Sciatic nerve (tissue), 2 donors: Measurements from ENCODE around the gene GRAP. TPM values are rescaled to one million over a fixed set of nuclear protein-coding genes. Genes with fewer than 3 reads are reported as not detected.
"Not testable (repeated sequence)": the region's sequence is repeated elsewhere in the genome, so short reads cannot be mapped to it uniquely, and the experiment has no call there.

Experiments
- ATAC-seq: fragments of 200-7000 bp; cut with Tn5 transposase; one replicate; pipeline ENCODE4 v1.9.1; 2020; ENCODE audit warnings: mild to moderate bottlenecking, moderate library complexity
- DNase-seq: peaks from one replicate; pipeline ENCODE4 v3.0.0-alpha.2; 2020; ENCODE audit warnings: low spot score
- intact Hi-C: fragments of 100-400 bp; cut with DNase I; formaldehyde crosslinking; loops from one replicate; pipeline ENCODE4 v1.14.2; 2022
- total RNA-seq: library from RNA; stranded (reverse); fragmentation: NEBNext Ultra II Directional; extraction: Animal tissue kit (Norgen Biotek cat#: 25700); gene quantifications from one replicate; pipeline ENCODE4 v1.2.1, GENCODE V29; 2021
- donor health status: DM: no; HTN: no; CAD: no.
- donor health status: DM: no; HTN: no; CAD: no.

The GRAP gene
- total RNA-seq: 6.2 TPM

DNA sequence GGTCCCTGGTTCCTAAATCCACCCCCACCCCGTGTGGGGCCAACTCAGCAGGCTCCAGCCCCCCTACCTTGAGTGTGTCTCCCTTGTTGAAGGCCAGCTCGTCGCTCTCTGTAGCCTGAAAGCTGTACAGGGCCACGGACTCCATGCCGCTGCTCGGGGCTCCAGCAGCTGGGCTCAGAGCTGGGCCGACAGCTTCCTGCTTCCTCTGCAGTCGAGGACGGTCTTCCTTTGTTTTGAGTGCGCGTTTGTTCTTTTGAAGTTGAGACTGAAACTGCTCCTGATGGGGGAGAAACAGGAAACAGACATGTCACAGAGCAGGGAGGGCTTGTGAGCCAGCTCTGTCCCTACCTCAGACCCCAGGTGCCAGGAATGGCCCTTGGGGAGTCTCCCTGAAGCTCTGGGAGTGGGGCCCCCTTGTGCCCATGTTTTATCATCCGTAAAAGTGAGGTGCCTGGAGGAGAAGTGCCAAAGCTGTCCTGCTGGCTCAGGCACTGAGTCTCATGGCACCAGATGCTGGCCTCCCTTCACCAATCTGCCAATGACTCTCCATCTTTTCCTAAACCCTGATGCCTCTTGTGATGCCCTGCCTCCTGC lies at the start of gene GRAP:
Gene GRAP (minus strand): TSS at position 176 of the 594 bp plus-strand sequence. CDS start 31 bp downstream, at position 145.
- DNase-seq, intact Hi-C loops: not testable (repeated sequence)
- ATAC-seq: peak; percentile 31

DNA sequence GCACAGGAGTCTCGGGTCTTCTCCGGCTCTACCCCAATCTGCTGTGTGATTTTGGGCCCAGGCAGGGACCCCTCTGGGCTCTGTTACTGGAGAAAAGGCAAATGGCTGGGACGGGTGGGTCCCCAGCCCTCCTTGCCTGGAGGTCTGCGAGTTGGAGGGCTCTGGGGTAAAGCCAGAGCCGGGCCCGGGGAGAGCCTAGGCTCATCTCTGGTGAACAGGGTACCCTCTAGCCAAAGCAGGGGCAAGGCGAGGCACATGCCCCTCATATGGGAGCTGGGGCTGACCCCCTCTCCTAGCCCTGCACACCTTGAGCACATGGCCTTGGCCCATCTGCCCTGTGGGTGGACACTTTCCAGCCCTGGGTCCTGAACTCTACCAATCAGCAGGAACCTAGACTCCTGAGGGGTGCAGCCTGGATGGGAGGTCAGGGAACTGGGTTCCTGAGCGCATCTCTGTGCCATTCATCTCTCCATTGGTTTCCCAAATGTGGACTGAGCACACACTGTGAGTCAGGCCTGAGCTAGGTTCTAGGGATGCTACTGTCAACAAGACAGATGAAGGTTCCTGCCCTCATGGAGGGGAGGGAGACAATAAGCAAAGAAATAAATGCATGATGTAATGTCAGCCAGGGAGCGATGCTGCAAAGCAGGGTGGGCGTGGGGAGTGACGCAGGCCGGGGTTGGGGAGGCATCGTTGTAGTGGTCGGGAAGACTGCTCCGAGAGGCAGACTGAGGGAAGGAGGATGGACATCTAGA lies 47.1 kb upstream of the GRAP start:
- DNase-seq: peak; percentile 32
- ATAC-seq, intact Hi-C loops: not testable (repeated sequence)

DNA sequence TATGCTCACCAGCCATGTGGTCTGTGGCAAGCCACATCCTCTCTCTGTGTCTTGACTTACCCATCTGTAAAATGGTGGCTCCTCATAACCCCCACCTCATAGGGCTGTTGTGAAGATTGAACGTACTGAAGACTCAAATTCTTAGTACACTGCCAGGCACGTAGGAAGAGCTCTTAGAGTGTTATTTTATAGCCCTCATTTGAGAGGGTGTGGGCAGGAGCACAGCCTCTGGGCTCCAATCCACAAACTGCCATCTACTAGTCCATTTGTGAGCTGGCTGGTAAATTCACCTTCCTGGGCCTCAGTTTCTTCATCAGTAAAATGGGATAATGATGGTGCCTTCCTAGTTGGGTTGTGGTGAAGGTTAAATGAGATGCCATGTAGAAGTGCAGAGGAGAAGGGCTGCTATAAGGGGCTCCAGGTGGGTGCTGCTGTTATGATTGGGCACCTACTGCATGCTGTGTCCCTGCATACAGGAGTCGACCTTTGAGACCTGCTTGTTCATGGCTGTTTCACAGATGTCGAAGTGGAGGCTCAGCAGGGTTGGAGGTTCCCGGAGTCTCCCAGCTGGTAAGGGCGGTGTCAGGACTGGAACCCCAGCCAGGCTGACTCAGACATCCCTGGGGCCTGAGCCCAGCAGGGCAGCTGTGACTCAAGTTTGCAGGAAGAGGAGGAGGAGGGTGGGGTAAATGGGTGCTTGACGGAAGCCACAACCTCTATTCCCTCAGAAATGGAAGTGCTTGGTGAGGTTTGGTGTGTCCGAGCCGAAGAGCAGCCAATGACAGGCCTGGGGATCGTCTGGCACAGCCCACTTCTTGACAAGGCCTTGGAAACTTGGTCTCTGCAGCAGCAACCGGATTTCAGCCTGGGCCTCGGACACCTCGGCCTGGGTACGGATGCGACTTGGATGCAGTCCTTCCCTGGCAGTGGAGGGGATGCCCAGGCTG lies 46.3 kb upstream of the GRAP start:
- peak; percentile 18 for ATAC-seq
- intact Hi-C loops, DNase-seq: not testable (repeated sequence)

DNA sequence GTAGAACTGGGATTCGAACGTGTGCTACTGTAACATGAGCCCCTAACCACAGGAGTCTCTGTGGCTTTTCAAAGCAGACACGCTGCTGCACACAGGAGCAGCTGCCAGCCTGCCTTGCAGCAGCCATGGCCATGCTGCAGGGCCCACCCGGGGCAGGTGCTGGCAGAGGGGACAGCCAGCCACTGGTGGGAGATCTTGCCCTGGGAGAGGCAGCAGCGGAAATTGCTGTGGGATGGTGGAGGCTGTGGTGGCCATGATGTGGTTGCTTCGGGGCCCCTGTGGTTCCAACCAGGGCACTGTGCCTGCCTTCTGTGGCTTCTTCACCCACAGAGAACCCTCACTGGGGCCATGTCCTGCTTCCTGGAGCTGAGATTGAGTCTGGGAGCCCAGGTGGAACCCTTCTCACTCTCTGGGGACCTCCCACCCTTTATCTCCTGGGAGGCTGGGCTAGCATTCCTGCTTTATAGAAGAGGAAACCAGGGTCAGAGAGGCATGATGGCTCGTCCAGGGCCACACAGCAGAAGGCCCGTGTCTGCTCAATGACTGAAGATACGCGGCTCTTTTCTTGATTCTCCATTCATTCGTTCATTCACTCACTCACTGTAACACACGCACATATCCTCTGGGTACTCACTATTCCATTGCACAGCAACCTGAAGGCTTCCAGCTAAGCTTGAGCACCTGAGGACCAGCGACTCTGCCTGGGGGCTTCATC lies 43.5 kb upstream of the GRAP start:
- ATAC-seq, DNase-seq, intact Hi-C loops: not testable (repeated sequence)

DNA sequence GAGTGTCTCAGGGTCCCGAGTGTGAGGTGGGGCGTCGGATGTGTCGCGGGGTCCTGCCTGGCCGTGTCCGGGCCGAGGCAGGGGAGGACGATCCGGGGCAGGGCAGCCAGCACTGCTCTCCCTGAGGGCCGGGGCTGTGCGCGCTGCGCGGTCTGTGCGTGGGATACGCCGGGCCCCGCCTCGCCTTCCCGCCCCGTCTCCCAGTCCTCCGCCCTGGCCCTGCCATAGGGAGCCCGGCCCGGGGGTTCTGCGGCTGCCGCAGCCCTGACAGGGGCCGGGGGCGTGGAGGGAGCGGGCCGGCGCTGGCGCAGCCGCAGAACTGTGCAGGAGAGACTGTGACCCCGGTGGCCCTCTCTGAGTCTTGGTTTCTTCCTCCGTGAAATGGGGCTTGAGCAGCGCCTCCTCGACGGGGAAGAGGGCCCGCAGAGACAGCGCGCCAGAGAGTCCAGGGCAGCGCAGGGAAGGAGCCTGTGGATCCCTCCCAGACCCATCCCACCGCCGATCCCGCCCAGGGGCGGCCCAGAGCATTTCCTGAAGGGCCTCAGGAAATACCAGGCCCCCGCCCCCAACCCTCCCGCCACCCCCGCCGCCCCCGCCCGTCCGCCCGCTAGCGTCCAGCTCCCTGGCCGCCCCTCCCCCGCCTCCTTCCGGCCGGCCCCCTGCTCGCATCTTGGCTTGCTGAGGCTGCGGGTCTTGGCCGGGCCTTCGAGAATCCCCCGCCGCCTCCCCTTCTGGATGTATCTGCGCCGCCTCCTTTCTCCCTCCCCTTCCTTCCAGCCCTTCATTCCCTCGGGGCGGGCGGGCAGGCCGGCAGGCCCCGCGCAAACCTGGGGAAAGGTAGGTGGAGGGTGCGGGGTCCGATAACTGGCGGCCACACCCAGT lies 42.3 kb upstream of the GRAP start:
- DNase-seq, intact Hi-C loops: not testable (repeated sequence)
- ATAC-seq: peak; percentile 87

DNA sequence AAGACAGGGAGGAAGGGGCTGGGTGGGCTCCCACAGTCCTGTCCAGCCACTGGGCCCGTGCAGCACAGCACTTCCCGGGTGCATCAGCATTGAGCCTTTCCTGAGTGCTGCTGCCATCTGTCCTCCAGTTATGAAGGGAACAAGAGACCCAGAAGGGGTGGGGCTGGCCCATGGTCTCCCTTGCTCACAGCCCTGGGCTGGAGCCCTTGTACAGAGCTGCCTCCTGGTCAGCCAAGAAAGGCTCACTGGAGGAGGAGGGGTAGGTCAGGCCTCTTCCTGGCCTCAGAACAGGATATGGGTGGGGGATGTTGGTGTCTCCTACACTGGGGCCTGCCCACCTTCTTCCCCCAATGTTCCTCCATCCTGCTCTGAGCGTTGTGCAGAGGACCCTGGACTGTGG lies 30.6 kb upstream of the GRAP start:
- intact Hi-C loops, ATAC-seq, DNase-seq: not testable (repeated sequence)

DNA sequence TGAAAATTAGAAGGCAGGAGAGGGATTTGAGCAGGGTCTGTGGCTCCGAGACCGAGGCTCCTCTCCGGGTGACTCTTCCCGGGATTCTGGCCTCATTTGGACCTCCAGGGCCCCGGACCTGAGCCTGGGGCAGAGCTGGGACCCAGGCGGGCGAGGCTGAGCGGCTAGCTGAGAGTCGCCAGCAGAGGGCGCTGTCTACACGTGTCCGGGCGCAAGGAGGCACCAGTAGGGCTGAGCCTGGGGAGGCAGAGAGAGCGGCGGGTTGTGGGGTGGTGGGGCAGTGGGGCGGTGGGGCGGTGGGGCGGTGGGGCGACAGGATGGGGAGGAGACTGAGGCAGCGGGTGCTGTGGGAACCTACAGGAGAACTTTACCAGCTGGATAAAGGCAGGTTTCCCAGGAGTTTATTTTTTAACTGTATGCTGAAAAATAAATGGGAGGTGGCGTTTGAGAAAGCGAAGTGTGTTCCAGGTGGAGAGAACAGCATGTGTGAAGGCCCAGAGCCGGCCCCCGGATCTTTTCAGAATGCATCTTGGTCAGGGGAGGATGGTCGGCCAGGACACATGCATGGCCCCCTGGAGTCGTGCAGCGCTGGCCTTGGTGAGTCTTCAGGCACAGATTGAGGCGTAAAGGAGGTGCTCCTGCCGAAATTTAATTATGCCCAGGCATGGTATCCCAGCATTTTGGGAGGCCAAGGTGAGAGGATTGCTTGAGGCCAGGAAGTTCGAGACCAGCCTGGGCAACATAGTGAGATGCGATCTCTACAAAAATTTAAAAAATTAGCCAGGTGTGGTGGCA lies 29.8 kb upstream of the GRAP start:
- ATAC-seq (peak; percentile 96), DNase-seq (peak; percentile 46)
- intact Hi-C loops: not testable (repeated sequence)

DNA sequence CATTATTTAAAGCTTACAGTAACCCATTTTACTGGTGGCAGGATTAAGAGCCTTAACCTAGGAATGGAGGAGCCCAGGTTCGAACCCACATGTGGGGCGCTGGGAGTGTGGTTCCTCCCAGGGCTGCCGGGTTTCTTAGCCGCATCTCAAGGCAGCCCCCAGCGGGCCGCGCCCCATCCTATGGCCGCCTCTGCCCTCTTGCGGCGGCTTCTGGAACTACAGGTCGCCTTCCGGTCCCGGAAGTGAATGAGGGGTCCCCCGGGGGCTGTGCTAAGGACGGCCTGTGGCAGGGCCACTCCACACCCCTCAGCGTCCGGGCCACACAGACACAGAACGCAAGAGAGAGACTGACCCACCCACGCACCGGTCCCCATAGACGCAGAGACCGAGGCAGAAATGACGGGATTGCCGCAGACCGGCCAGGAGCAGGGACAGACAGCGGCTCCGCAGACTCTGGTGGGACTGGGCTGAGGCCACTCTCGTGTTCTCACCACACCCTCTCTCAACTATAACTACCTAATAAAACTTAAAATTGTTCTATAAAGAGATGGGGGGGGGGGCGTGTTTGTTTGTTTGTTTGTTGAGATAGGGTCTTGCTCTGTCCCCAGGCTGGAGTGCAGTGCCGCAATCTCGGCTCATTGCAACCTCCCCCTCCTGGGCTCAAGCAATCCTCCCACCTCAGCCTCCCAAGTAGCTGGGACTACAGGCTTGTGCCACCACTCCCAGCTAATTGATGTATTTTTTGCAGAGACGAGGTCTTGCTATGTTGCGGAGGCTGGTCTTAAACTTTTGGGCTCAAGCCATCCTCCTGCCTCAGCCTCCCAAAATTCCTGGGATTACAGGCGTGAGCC lies 23.8 kb upstream of the GRAP start:
- DNase-seq, intact Hi-C loops: not testable (repeated sequence)
- ATAC-seq: peak; percentile 97

DNA sequence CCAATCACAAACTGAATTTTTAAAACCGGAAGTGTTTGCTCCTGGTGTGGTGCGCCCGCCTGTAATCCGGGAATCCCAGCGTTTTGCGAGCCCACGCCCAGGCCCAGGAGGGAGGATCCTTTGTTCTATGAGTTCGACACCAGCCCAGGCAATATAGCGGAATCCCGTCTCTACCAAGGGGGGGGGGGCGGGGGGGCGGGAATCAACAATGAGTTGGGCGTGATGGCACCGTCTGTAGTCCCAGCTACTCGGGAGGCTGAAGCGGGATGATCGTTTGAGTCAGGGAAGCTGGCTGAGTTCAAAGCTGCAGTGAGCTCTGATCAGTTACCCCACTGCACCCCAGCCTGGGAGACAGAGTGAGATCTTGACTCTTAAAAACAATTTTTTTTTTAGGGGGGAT lies 17.6 kb upstream of the GRAP start:
- peak; percentile 48 for DNase-seq
- intact Hi-C loops, ATAC-seq: not testable (repeated sequence)

DNA sequence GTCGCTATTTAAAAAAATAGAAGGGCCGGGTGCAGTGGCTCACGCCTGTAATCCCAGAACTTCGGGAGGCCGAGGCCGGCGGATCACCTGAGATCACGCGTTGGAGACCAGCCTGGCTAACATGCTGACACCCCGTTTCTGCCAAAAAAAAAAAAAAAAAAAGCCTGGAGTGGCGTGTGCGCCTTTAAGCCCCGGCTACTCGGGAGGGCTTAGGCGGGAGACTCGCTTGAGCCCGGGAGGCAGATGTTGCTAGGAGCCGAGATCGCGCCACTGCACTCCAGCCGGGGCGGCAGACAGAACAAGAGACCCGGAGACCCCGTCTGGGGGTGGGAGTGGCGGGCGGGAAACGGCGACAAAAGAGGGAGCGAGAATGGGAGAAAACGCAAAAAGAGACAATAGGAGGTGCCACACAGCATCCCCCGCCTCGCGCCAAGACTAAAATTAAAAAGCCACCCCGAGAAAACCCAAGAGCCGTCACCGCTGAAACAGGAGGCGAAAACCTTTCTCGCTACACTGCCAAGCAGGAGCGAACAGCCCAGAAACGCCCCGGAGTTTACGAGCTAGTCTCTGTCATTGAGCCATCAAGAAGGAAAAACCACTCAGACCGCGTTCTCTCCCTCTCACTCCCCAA lies 16.7 kb upstream of the GRAP start:
- ATAC-seq: peak; percentile 71
- intact Hi-C loops: not testable (repeated sequence)
- DNase-seq: peak; percentile 79

DNA sequence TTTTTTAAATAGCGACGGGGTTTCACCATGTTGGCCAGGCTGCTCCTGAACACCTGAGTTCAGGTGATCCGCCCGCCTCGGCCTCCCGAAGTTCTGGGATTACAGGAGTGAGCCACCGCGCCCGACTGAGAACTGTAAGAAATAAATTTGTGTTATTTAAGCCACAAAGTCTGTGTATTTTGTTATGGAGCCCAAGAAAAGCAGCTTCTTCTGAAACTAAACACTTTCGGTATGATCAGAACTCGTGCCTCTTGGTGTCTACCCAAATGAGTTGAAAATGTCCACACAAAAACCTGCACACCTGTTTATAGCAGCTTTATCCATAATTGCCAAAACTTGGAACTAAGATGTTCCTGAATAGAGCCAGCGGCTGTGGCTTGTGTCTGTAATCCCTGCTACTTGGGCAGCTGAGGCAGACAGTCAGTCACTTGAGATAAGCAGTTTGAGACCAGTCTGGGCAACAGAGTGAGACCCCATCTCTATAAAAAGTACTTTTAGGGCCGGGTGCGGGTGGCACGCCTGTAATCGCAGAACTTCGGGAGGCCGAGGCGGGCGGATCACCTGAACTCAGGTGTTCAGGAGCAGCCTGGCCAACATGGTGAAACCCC lies 16.1 kb upstream of the GRAP start:
- peak; percentile 96 for ATAC-seq
- DNase-seq, intact Hi-C loops: not testable (repeated sequence)

DNA sequence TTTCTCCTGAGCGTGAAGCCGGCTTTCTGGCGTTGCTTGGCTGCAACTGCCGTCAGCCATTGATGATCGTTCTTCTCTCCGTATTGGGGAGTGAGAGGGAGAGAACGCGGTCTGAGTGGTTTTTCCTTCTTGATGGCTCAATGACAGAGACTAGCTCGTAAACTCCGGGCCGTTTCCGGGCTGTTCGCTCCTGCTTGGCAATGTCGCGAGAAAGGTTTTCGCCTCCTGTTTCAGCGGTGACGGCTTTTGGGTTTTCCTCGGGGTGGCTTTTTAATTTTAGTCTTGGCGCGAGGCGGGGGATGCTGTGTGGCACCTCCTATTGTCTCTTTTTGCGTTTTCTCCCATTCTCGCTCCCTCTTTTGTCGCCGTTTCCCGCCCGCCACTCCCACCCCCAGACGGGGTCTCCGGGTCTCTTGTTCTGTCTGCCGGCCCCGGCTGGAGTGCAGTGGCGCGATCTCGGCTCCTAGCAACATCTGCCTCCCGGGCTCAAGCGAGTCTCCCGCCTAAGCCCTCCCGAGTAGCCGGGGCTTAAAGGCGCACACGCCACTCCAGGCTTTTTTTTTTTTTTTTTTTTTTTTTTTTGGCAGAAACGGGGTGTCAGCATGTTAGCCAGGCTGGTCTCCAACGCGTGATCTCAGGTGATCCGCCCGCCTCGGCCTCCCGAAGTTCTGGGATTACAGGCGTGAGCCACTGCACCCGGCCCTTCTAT lies 15.4 kb upstream of the GRAP start:
- intact Hi-C loops: not testable (repeated sequence)
- ATAC-seq (peak; percentile 70), DNase-seq (peak; percentile 75)

DNA sequence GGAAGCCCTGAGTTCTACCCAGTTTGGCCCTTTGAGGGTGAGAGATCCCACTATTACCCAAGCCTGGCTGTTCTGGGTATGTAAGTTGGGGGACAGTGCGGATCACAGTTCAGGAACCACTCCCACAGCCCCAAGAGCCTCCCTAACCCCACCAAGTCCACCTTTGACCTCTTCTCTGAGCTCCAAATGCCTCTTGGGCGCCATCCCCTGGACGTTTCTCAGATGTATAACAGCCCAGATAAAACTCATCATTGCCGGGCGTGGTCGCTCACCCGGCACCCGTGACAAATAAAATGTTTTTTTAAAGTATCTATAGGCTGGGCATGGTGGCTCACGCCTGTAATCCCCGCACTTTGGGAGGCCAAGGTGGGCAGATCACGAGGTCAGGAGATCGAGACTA lies 8.7 kb upstream of the GRAP start:
- intact Hi-C loops, ATAC-seq, DNase-seq: not testable (repeated sequence)

DNA sequence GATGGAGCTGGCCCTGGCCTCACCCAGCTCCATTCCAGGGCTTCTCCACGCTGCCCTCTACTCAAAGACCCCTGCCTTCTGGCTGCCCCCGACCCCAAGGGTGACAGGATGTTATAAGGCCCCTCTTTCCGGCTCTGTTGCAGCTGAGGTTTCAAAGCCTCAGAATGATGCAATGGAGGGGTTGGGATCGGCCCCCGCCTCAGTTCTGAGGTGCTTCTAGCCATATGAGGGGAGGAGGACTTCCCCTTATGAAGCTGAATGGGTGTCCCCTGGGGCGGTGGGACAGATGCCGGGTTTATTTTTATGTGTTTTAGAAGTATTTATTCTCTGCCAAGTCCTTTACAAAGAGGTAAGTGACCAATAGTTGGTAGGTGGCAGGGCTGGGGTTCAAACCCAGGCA lies 2.1 kb upstream of the GRAP start:
- ATAC-seq, intact Hi-C loops, DNase-seq: not testable (repeated sequence)

DNA sequence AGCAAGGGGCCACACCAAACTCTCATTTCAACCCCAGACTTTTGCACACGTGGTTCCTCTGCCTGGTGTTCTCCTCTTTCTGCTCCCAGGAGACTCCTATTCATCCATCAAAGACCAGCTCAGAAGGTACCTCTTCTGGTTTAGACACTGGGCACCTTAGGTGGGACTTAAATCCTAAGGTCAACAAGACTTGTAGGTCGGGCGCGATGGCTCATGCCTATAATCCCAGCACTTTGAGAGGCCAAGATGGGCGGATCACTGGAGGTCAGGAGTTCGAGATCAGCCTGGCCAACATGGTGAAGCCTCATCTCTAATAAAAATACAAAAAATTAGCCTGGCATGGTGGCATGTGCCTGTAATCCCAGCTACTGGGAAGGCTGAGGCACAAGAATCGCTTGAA lies 753 bp upstream of the GRAP start:
- intact Hi-C loops, DNase-seq, ATAC-seq: not testable (repeated sequence)
